A204.1 (cell line): ENCODE data around the gene SMAD7.

ENCODE experiments used
- FAIRE-seq: peaks from 2 replicates; lab custom pipeline; 2012; peaks lifted over from hg19 to GRCh38; lab: Jason Lieb, UNC

The SMAD7 gene

DNA sequence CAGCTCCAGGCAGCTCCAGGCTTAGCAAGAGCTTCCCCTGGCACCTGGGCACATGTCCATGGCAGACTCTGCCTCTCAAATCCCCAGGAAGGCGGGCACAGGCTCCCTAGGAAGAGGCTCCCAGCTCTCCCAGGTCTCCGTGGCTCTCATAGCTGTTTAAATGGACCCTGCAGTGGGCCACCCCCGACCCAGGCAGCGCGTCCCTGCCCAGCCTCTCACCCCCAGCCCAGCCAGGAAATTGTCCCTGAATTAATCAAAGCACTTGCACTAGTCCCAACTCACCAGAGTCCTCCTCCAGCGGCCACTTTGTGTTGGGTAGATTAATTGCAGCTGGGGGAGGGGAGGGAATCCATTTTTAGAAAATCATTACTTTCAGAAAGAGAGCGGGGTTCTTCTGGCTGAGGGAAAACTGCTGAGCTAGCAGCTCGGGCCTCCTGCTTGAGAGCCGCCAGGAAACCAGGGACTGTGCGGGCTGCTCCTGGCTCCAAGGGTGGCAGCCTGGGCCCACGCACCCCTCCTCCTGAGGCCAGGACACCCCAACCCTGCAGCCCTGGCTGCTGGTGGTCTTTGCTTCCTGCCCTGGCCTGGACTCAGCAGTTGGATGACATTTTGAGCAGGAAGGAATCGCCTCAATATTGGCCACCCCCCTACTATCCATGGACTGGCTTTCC is 36.0 kb downstream of the SMAD7 start:
- FAIRE-seq = no peak

DNA sequence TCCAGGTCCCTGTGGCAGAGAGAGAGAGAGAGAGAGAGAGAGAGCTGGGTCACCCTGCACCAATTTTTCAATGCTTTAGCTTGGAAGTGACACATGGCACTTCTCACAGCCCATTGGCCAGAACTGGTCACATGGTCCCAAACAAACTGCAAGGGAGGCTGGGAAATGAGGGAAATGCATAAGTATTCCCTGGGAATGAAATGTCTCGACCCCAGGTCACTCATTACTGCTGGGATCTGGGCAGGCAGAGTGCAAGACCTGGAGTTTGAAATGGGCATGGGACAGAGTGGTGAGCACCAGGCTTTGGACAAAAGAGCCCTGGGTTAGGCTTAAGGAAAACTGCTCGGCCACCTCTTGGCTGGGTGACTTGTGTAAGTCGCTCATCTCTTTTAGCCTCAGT is 37.0 kb downstream of the SMAD7 start:
- FAIRE-seq = no peak

DNA sequence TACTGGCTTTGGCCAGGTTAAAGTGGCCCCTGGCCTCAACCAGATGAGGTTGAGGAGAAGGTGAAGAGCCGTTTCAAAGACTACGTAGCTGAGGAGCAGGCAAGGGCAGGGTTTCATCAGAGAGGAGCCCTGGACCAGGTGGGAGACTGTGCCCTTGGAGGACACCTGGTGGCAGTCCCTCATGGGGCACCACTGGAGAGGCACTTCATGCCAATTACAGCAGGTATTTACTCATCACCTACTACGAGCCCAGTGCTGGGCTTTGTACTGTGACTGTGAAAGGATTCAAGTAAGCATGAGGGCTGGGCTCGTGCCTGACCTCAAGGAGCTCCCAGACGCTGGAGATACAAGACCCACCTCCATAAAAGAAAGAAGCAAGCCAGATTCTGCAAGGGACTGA is 37.6 kb downstream of the SMAD7 start:
- no peak for FAIRE-seq

DNA sequence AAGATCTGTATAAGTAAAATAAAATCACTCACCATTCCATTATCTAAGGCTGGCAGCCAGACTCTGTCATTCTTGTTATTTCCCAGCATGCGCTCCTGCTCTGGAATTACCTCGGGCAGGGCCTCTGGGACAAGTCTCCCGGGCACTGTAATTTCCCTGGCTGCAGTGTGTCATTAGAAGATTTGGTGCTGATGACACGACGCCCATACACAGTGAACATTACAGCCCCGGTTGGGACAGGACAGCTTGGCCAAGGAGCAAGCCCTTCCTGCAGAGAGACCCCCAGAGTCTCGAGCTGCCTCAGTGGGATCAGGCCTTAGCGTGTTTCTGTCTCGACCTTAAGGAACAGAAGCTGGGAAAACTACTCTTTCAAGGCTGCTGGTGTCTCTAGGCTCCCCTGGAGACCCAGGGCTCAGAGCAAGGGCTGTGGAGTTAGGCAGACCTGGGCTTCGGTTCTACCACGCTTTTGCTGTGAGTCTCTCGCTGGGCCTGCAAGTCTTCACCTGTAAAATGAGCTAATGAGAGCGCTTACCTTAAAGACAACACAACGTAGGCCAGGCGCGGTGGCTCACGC is 39.7 kb downstream of the SMAD7 start:
- FAIRE-seq = no peak

DNA sequence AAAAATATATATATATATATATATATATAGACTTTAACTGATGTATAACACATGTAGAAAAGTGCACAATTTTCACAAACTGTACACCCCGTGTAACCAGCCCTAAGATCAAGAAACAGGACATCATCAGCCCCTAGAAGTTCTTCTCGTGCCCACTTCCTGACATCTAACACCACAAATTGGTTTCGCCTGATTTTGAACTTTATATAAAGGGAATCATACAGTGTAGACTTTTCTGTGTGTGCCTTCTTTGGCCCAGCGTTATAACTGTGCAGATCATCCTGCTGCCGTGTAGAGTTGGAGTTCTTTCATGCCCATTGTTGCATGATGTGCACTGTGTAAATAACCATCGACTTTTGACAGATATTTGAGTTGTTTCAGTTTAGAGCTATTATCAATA is 41.0 kb downstream of the SMAD7 start:
- FAIRE-seq = no peak

DNA sequence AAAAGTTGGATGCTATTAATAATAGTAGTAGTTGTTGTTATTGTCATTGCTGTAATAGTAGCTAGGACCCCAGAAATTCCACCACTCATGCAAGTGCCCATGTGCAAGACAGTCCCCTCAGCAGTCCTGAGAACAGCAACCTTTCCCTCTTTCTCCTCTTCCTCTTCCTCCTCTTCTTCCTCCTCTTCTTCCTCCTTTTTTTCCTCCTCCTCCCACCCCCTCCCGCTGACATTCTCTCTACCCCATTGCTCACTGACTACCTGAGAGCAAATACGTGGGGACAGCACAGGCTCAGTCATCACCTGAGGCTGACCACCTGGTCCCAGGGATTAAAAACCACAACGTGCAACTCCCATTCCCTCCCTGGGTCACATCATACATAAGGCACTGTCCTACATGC is 41.8 kb downstream of the SMAD7 start:
- no peak for FAIRE-seq

DNA sequence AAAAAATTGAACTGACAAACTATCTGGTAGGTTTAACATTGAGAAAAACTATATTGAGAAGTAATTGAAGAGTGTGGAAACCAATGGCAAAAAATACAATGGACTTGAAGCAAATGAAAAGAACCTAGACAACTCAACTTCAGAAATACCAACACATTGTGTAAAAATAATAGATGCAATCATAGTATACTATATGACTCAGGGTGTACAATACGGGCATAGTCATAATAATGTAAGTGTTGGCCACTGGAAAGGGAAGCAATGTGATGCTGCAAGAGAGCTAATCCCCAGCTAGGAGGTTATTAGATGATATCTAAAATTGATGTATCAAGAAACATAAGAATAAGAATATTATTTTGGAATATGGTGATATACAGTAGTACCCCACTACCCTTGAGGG is 45.3 kb downstream of the SMAD7 start:
- no peak for FAIRE-seq

DNA sequence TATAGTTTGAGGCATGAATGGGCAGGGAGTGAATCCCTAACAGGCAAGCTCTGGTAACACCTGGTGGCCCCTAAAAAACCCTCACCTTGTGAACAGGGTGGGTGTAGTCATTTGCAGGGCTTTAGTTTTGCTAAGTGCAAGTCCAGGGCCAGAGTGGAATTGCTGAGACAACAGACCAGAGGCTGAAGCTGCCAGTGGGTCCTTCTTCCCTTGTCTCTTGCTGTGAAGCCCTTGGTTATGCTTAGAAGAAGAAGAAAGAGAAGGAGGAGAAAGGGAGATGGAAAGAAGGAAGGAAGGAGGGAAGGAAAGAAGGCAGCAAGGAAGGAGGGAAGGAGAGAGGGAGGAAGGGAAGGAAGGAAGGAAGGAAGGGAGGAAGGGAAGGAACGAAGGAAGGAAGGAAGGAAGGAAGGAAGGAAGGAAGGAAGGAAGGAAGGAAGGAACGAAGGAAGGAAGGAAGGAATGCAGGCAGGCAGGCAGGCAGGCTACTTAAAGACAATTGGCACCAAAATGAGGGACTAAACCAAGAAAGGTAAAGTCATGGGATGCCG is 45.8 kb downstream of the SMAD7 start:
- FAIRE-seq = no peak

DNA sequence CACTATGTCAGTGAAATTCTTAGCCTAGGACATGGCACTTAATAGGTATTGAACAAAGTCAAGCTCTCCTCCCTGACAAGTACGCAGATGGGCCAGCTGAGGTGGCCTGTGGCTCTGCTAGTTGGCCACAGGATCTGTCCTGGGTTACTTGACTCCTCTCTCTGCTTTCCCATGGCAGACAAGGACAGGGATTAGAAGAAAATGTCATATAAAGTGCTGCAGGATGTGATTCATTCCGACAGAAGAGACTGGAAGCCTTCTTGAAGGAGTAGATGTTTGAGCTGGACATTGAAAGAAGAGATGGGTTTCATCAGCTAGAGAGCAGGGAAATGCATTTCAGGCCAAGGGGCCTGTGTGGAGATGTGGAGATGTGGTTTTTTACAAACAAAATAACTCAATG is 46.7 kb downstream of the SMAD7 start:
- no peak for FAIRE-seq

DNA sequence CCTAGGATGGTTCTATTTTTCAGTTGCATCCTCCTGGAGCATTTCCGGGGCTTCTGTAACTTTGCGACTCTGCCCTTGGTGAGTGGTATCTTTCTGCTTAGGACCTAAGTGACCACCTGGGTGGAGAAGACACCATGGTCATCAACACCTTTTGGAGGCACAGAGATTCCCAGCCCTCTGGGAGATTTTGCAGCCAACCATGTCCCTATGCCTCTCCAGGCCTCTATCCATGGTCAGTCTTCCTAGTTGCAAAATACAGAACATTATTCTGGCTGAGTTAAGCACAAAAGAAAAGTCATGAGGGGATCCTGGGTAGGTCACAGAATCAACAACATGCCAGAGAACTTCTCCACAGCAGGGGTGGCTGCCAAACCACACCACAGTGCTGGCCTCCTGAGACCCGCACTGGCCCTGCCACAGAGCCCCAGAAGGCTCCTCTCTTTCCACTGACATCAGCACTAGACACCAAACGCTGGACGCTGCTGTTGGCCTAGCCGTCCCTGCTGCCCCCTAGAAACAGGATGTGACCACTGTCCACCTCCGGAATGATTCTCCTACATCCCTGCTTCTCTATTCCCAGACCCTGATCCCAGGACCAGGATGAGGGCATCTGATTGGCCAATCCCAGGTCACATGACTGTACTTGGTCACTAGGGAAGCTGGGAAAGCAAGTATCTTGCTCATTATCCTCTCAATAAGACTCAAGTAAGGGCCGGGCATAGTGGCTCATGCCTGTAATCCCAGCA is 47.7 kb downstream of the SMAD7 start:
- FAIRE-seq = no peak

DNA sequence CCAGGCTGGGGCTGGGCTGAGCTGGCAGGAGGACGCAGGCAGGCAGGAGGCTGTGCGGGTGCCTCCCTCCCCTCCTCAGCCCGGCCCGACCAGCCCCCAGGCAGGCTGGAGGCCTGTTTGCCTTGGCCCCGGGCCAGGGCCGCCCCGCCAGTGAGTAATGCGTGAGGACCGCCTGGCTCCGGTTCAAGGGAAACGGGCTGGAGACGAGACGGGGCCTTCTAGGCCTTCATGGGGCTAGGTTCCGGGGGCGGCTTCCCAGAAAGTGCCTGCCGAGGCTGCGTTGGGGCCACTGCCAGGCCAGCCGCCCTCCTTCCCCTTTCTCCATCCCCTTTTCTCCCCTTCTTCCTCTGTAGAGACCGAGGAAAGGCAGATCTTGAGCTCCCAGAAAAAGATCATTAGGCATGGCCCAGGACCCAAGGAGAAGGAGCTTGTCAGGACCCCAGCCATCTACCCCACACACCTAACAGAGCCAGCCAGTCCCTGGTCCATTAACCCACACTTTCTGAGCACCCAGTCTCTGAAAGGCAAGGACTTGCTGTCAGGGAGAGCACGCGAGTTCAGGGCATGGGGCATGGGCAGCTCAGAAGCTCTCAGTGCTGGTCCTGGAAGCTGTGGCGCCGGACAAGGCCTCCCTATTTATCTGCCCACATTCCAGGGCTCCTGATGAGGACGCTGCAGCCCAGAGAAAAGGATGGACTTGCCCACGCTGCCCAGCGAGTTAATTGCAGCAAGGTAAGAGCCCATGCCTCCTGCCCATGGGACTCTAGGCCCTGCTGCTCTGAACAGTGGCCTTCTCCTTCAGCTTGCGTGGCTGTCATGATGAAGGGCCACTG is 48.5 kb downstream of the SMAD7 start:
- FAIRE-seq = no peak

DNA sequence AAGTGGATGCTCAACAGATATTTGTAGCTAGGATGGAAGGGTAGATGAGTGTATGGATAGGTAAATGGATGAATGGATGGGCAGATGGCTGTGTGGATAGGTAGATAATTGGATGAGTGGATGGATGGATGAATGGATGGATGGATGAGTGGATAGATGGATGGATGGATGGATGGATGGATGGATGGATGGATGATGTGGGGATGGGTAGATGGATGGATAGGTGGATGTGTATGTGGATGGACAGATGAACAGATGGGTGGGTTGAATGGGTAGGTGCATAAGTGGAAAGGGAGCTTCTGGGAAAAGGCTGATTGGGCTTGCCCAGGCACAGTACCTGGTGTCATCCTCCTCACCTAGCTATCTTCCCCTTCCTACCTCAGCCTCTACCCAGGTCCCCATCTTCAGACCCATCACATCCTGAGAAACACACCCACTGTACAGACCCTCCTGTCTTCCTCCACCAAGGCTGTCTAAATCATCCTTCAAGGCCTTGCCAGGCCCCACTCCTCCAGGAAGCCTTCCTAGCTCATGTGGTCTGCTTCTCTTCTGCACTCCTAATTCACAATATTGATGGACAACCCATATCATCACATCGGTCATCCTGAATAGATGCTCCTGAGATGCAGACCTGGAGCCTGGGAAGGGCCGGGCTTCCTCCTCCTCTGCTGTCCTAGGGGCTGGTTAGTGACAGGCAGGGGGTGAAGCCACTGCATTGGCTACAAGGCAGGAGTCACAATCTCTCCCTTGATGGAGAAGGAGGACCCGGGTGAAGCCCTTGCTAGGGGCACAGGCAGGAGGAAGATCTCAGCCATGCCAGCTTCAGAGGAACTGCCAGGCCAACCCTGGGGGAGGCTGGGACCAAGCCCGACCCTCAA is 49.4 kb downstream of the SMAD7 start:
- no peak for FAIRE-seq

DNA sequence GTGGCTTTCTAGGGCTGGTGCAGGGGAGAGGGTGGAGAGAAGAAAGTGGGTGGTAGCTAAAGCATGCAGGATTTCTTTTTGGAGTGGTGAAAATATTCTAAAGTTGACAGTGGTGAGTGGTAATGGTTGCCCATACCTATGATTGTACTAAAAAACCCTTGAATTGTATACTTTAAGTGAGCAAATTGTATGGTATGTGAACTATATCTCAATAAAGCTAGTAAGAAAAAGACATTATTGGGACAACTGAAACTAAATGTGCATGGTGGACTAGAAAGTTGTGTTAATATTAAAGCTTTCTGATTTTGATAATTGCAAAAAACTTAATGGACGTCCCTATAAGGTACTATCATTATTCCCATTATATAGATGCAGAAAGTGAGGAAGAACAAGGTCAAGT is 50.3 kb downstream of the SMAD7 start:
- no peak for FAIRE-seq

DNA sequence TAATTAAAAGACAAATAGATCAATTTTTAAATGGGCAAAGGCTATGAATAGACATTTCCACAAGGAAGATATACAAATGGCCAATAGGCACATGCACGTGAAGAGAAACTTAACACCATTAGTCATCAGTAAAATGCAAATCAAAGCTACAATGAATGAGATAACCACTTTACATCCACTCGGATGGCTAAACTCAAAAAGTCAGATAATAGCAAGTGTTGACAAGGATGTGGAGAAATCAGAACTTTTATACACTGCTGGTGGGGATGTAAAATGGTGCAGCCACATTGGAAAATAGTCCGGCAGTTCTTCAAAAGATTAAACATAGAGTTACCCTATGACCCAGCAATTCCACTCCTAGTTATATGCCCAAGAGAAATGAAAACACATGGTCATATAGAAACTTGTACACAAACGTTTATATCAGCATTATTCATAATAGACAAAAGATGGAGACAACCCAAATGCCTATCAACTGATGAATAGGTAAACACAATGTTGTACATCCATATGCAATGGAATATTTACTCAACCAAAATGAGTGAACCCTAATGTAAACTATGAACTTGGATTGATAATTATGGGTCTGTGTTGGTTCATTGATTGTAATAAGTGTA is 51.1 kb downstream of the SMAD7 start:
- no peak for FAIRE-seq

DNA sequence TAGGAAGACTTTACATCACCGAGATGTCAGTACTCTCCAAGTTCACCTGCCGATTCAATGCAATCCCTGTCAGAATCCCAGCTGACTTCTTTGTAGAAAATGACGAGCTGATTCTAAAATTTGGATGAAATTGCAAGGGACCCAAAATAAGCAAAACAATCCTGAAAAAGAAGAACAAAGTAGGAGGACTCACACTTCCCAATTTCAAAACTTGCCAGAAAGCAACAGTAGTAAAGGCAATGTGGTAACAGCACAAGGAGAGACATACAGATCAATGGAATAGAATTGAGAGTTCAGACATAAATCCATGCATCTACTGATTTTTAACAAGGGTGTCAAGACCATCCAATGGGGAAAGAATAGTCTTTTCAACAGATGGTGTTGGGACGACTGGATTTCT is 52.2 kb downstream of the SMAD7 start:
- FAIRE-seq = no peak

DNA sequence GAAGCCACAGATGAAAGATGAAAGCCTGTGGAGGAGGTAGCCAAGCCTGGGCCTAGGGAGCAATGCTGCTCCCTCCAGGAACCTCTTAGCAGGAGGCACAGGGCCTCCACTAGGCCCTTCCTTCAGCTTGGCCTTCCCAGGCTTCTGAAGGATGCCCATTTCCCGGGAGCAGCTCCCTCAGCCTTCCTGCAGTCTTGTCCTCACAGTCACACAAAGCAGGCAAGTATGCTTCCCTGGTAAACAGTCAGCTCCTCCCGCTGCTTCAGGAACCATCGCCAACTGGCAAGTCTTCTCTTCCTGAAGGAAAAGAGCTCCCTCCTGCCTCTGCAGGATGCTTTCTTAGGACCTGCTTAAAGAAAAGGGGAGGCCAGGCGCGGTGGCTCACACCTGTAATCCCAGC is 53.2 kb downstream of the SMAD7 start:
- FAIRE-seq = no peak

DNA sequence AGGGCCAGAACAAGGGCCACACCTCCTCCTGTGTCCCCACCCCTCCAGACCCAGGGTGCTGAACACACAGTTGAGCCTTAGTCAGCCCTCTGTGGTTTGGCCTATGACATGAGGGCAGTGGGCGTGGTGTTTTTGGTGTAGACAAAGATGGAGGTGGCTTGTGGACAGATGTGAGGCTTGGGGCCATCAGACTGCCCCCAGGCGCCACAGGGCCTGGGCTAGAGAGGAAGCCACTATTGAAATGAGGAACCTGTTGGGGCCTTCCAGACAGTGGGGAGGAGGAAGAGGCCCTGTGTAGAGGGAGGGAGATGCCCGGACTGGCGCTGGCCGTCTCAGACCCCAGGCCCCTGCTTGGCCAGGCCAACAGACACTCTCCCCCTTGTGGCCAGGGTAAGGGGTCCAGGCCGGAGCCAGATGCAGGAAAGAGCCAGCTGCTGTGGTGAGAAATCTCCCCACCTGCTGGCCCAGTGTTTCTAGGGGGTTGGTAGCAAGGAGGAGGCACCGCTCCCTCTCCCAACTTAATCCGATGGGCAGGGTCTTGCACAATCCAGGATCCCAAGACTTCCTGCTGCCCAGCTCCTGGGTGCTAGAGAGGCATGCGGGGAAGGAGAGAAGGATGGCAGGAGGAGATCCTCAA is 53.8 kb downstream of the SMAD7 start:
- no peak for FAIRE-seq

DNA sequence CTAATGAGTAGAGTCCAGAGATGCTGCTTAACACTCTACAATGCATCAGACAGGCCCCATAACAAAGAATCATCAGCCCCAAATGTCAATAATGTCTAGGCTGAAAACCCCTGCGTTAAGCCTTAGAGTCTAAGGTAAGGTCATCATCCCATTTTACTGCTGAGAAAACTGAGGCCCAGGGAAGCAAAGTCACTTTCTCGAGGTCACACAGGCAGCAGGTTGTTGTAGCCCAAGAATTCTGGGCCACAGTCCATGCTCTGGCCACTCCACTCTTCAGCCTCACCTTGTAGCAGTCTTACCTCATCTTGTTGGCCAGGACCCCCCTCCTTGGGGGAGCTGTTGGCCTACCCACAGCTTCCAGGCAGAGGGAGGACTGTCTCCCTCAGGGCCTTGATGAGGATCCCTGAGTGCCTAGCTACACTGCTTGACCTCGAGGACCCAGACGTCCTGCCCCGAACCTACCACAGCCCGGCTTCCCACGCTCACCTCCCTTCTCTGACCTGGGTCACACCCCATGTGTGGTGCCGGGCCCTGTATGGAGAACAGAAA is 54.4 kb downstream of the SMAD7 start:
- no peak for FAIRE-seq

DNA sequence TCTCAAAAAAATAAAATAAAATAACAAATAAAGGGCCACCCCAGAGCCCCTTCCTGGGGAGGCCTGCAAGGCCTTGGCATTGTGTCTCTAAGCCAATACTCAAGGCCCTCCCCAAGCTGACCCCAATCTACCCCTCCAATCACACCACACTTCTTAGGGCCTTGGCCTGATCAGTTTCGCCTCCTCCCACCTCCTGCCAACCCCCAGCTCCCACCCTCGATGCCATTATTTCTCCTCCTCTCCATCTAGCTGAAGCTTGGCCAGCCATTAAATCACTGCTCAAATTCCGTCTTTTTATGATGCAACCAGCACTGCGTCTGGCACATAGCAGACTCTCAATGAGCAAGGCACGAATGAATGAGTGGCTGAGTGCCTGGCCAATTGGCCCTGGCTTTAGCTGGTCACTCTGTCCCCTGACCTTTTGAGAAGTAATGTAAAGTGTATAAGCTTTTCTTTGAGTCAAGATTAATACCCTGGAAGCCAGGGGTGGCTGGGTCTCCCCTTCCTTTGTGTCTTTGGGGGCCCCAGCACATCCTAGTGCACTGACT is 55.9 kb downstream of the SMAD7 start:
- no peak for FAIRE-seq
